K562 (cell line): ENCODE results near the gene MTA1. TPM values are rescaled to one million over a fixed set of nuclear protein-coding genes. Genes with fewer than 3 reads are reported as not detected.

ENCODE experiments used
- ATAC-seq: fragments of 200-7000 bp; cut with Tn5 transposase; 3 replicates; pipeline ENCODE4 v1.9.1; 2020; ENCODE audit warnings: moderate library complexity
- BruUV-seq: library from RNA; stranded (reverse); fragments of 400-500 nt; replicated peaks from 2 replicates; lab custom pipeline; 2021; lab: Mats Ljungman, UMichigan
- CTCF ChIA-PET: fragments of 300-600 bp; formaldehyde crosslinking; extraction: SDS; loops from one replicate; lab custom pipeline; 2021; ENCODE audit warnings: low intra/inter-chr PET ratio; lab: Yijun Ruan, JAX
- POLR2A ChIA-PET: fragments of 300-600, 350-650 bp; sonication (Branson Sonifier 250); formaldehyde crosslinking; extraction: SDS; loops from one replicate; lab custom pipeline; 2021; ENCODE audit warnings: antibody characterized with exemption, inconsistent platforms; lab: Yijun Ruan, JAX
- DNase-seq, 4 experiments: peaks; one replicate each; pipeline versions ENCODE4 v3.0.0 to v3.0.0-alpha.2; 2011 to 2018; ENCODE audit warnings: low spot score in 3 of 4, mixed read lengths in 3 of 4; ENCODE audit errors: extremely low read depth in 1 of 4
- FAIRE-seq: peaks from 2 replicates; lab custom pipeline; 2011; peaks lifted over from hg19 to GRCh38; lab: Jason Lieb, UNC
- H2AFZ ChIP-seq: 2 replicates; pipeline ENCODE4 v1.6.0; 2011; ENCODE audit warnings: low read depth, low read length, control low read depth, inconsistent platforms
- H3K27ac ChIP-seq: fragments of 200-600 bp; 3 replicates; pipeline ENCODE4 v1.8.0; 2011; ENCODE audit warnings: low read depth, mild to moderate bottlenecking, control low read depth, inconsistent platforms, low read length, moderate library complexity, mixed read lengths; ENCODE audit errors: extremely low read depth
- H3K27me3 ChIP-seq, 2 experiments: fragments of 300-600 bp in 1 of 2; 2 replicates in 1 of 2; 3 replicates in 1 of 2; pipeline versions ENCODE4 v1.6.0 to v1.8.0; 2011; ENCODE audit warnings: inconsistent platforms in 2 of 2, low read length in 2 of 2, mild to moderate bottlenecking in 1 of 2, mixed read lengths in 1 of 2, moderate library complexity in 1 of 2; ENCODE audit not compliant: control insufficient read depth in 2 of 2, insufficient read depth in 2 of 2
- H3K36me3 ChIP-seq: fragments of 300-600 bp; 3 replicates; pipeline ENCODE4 v1.8.0; 2011; ENCODE audit warnings: mild to moderate bottlenecking, low read length, inconsistent platforms; ENCODE audit not compliant: control insufficient read depth, insufficient read depth
- H3K4me1 ChIP-seq, 2 experiments: fragments of 200-600 bp in 1 of 2; replicated peaks in 1 of 2; 2 replicates in 1 of 2; 3 replicates in 1 of 2; pipeline versions ENCODE4 v1.5.1 to v1.8.0; 2011; ENCODE audit warnings: inconsistent platforms in 2 of 2, low read length in 2 of 2, mild to moderate bottlenecking in 1 of 2, mixed read lengths in 1 of 2, moderate library complexity in 1 of 2; ENCODE audit not compliant: control insufficient read depth in 2 of 2, insufficient read depth in 2 of 2
- H3K4me2 ChIP-seq: 2 replicates; pipeline ENCODE4 v1.6.1; 2011; ENCODE audit warnings: low read length, control low read depth, inconsistent platforms, mixed read lengths; ENCODE audit not compliant: insufficient read depth
- H3K4me3 ChIP-seq: fragments of 200-600 bp; sonication (generic), shearing (Covaris generic); 2 replicates; pipeline ENCODE4 v1.5.1; 2016; ENCODE audit warnings: control low read depth, inconsistent platforms
- H3K79me2 ChIP-seq: fragments of 200-600 bp; 3 replicates; pipeline ENCODE4 v1.8.0; 2011; ENCODE audit warnings: low read length, inconsistent platforms; ENCODE audit not compliant: control insufficient read depth, insufficient read depth
- H3K9ac ChIP-seq, 2 experiments: 2 replicates each; pipeline versions ENCODE4 v1.6.0 to v1.6.1; 2011; ENCODE audit warnings: low read depth in 2 of 2, low read length in 2 of 2, control low read depth in 1 of 2, inconsistent platforms in 1 of 2, mild to moderate bottlenecking in 1 of 2, mixed read lengths in 1 of 2; ENCODE audit not compliant: insufficient read depth in 1 of 2
- H3K9me1 ChIP-seq: one replicate; pipeline ENCODE4 v1.6.0; 2011; ENCODE audit warnings: inconsistent platforms, mild to moderate bottlenecking, low read length, moderate library complexity; ENCODE audit not compliant: control insufficient read depth, insufficient read depth
- H3K9me3 ChIP-seq: replicated peaks from 2 replicates; pipeline ENCODE4 v1.5.1; 2011; ENCODE audit warnings: low read depth, low read length, inconsistent platforms; ENCODE audit not compliant: control insufficient read depth, insufficient read depth
- H4K20me1 ChIP-seq: replicated peaks from 2 replicates; pipeline ENCODE4 v1.6.1; 2011; ENCODE audit warnings: low read length, inconsistent platforms, mixed read lengths; ENCODE audit not compliant: control insufficient read depth, insufficient read depth
- ARID3A ChIP-seq: IDR thresholded peaks from 2 replicates; pipeline ENCODE4 v1.6.1; 2012; ENCODE audit warnings: low read depth, low read length, improper control_type of control experiment, borderline replicate concordance
- BACH1 ChIP-seq: fragments of 200-800 bp; sonication (Bioruptor generic); IDR thresholded peaks from 2 replicates; pipeline ENCODE4 v1.6.1; 2016; ENCODE audit warnings: missing genetic modification characterization, missing compliant biosample characterization
- BRD4 ChIP-seq: fragments of 200-600 bp; sonication (generic); IDR thresholded peaks from 2 replicates; pipeline ENCODE4 v1.6.1; 2017; ENCODE audit warnings: inconsistent platforms
- C11orf30 ChIP-seq: fragments of 450-650 bp; IDR thresholded peaks from 2 replicates; pipeline ENCODE4 v1.6.1; 2016; ENCODE audit warnings: low read depth, mild to moderate bottlenecking
- CXXC5 ChIP-seq: fragments of 250-450 bp; sonication (Bioruptor Pico); IDR thresholded peaks from 2 replicates; pipeline ENCODE4 v1.8.0; 2022; ENCODE audit warnings: inconsistent platforms, mild to moderate bottlenecking, moderate library complexity
- ETV6 ChIP-seq, 3 experiments: fragments of 150-350 bp in 1 of 3; sonication (generic) in 1 of 3; formaldehyde crosslinking in 1 of 3; IDR thresholded peaks; 2 replicates each; pipeline versions ENCODE4 v1.6.1 to v1.8.0; 2014 to 2022; ENCODE audit warnings: borderline replicate concordance in 2 of 3, low read depth in 2 of 3, antibody characterized with exemption in 1 of 3, low read length in 1 of 3, mild to moderate bottlenecking in 1 of 3, missing genetic modification reagents in 1 of 3
- MBD1 ChIP-seq: fragments of 250-450 bp; sonication (Bioruptor Pico); IDR thresholded peaks from 2 replicates; pipeline ENCODE4 v1.8.0; 2022; ENCODE audit warnings: inconsistent platforms
- RHOXF2B ChIP-seq: fragments of 250-450 bp; sonication (Bioruptor Pico); conservative IDR thresholded peaks from 2 replicates; pipeline ENCODE4 v1.5.1; 2021
- SLC30A9 ChIP-seq: fragments of 250-450 bp; sonication (Bioruptor Pico); IDR thresholded peaks from 2 replicates; pipeline ENCODE4 v1.8.0; 2022; ENCODE audit warnings: mild to moderate bottlenecking, moderate library complexity
- SOX6 ChIP-seq: fragments of 450-650 bp; IDR thresholded peaks from 2 replicates; pipeline ENCODE4 v1.6.1; 2014; ENCODE audit warnings: mild to moderate bottlenecking
- SREBF2 ChIP-seq: sonication (generic); formaldehyde crosslinking; IDR thresholded peaks from 2 replicates; pipeline ENCODE4 v1.4.0; 2020; ENCODE audit warnings: mild to moderate bottlenecking, missing genetic modification reagents
- ZC3H11A ChIP-seq: IDR thresholded peaks from 2 replicates; pipeline ENCODE4 v1.6.1; 2012; ENCODE audit warnings: low read depth, low read length, improper control_type of control experiment
- WGBS: fragments of 100-300 bp; shearing (Covaris generic); methylation state at CpG from one replicate; pipeline ENCODE4 v1.1.6; 2016; ENCODE audit warnings: low coverage, mixed read lengths; ENCODE audit not compliant: insufficient coverage; ENCODE audit errors: missing lambda C conversion rate; 5-methylcytosine and 5-hydroxymethylcytosine counted together
- in situ Hi-C: fragments of 300-500 bp; cut with MboI; formaldehyde crosslinking; loops from 4 replicates; pipeline ENCODE4 v1.15.0; 2018; ENCODE audit warnings: inconsistent platforms, mixed read lengths
- intact Hi-C: fragments of 100-400 bp; cut with micrococcal nuclease; formaldehyde crosslinking; loops from 2 replicates; pipeline ENCODE4 v1.14.2; 2022
- polyA plus RNA-seq, 8 experiments: library from polyadenylated mRNA; depleted of rRNA in 4 of 8; stranded (reverse) in 5 of 8; unstranded in 3 of 8; fragments of >200 nt; fragmentation: Nextera tagmentation in 2 of 8; fragmentation: Illumina TruSeq in 1 of 8; extraction: Ambion mirVana in 2 of 8; extraction: Trizol in 1 of 8; gene quantifications; 2 replicates each; pipeline versions ENCODE4 v1.2.1 to v1.2.3, GENCODE V29; 2011 to 2014; ENCODE audit warnings: inconsistent platforms in 1 of 8, missing spikeins in 1 of 8
- total RNA-seq, 7 experiments: library from RNA; depleted of rRNA in 6 of 7; stranded (reverse); fragments of >200 nt in 6 of 7; fragmentation: Illumina TruSeq in 2 of 7; extraction: Trizol in 2 of 7; gene quantifications; 2 replicates each; pipeline versions ENCODE4 v1.2.1 to v1.2.3, GENCODE V29; 2011 to 2021; ENCODE audit warnings: low replicate concordance in 1 of 7

Gene MTA1
- total and polyA plus RNA-seq, 9 of the 15 experiments (the other 6 are each of a cell fraction or from before 2014, with no cell fraction given) = 0.13 to 118 (median 32.3) TPM

GRCh38 chr14:105449276-105450122, 29.9 kb downstream of the MTA1 start:
- no peak for DNase-seq
- Histone ChIP-seq H3K36me3 (peaks cover 57% of the 10 kb centered on the region; the same call in 1 of the 3 replicates), H3K9ac (no peak overlapping the region), H3K9me3 (no peaks in the 10 kb centered on the region), H2AFZ (no peak overlapping the region), H3K4me1 (peaks cover 0 to 51% of the 10 kb centered on the region in 2 experiments; a peak in 2 of 5 replicates), H3K27ac (no peak overlapping the region), H3K9me1 (no peaks in the 10 kb centered on the region), H3K4me3 (no peak overlapping the region), H4K20me1 (no peaks in the 10 kb centered on the region), H3K27me3 (no peaks in the 10 kb centered on the region), H3K4me2 (no peak overlapping the region), H3K79me2 (0 out of 3 replicates have a peak, but pooled peaks cover 5% of the 10 kb centered on the region)
- ATAC-seq = no peak
- ChIA-PET POLR2A (no interaction called here), CTCF (interaction anchor here (1.4 kb wide), 1 partner anchor 79 kb away, joined by 4 read pairs; no protein-coding TSS in a partner anchor)
- intact Hi-C loops (loop anchor here (5.0 kb wide), 1 partner anchor 38 kb away; the partner anchor contains the start of gene CRIP1), in situ Hi-C loops (no loop called here)
- 98% methylated on average over 9 of the region's 47 CpGs for WGBS
- FAIRE-seq = no peak
- BruUV-seq = no TSS peak
- TF ChIP-seq MBD1 (CRISPR knock-in tag) = no peak
- no peak for TF ChIP-seq BRD4
- no peak for TF ChIP-seq ETV6 (IDR thresholded peaks at IDR 0.05; ENCODE audit: borderline replicate concordance in 1 of 2, low read depth in 2 of 2, low read length in 1 of 2)
- no peak for TF ChIP-seq ETV6 (CRISPR knock-in tag; IDR thresholded peaks at IDR 0.05; ENCODE audit: borderline replicate concordance)
- no peak for TF ChIP-seq SLC30A9 (CRISPR knock-in tag)
- no peak for TF ChIP-seq SREBF2 (CRISPR knock-in tag)
- no peak for TF ChIP-seq ARID3A
- no peak for TF ChIP-seq RHOXF2B (CRISPR knock-in tag)
- TF ChIP-seq CXXC5 (CRISPR knock-in tag) = no peak
- no peak for TF ChIP-seq SOX6
- no peak for TF ChIP-seq C11orf30
- no peak for TF ChIP-seq BACH1 (tag)
- TF ChIP-seq ZC3H11A = no peak
